ENCODE measurements around the gene RNF217.
"Not testable (repeated sequence)": the region's sequence is repeated elsewhere in the genome, so short reads cannot be mapped to it uniquely, and the experiment has no call there.

The RNF217 gene
- long read RNA-seq: 0 reads

- peaks cover 21% of the 10 kb centered on the region for H3K27me3 ChIP-seq (ENCODE audit: insufficient read depth, poor library complexity, severe bottlenecking)
- no peak for DNase-seq (ENCODE audit: low read depth in 1 of 2, low spot score in 1 of 2)
- TF ChIP-seq GABPA (IDR thresholded peaks at IDR 0.05; ENCODE audit: low read depth) (no peak), SPI1 (IDR thresholded peaks at IDR 0.05; ENCODE audit: borderline replicate concordance, low read depth) (no peak), CTCF (IDR thresholded peaks at IDR 0.05; ENCODE audit: insufficient read depth, low read length) (no peak), REST (IDR thresholded peaks at IDR 0.05; ENCODE audit: insufficient replicate concordance, low read depth) (no peak), POLR2AphosphoS5 (IDR thresholded peaks at IDR 0.05; ENCODE audit: low read depth) (no peak)
- H3K27ac ChIP-seq (replicated peaks): no peak within 1 kb of the TSS
- H3K4me3 ChIP-seq (replicated peaks; ENCODE audit: insufficient read depth, low read length): no peak within 1 kb of the TSS
Measured at GRCh38 chr6:124961777-124962638, at the start of gene RNF217. Gene RNF217 (plus strand): TSS chr6:124962437. CDS start chr6:124962545, 108 bp downstream.

GRCh38 chr6:124913056-124913455 lies 49.2 kb upstream of the RNF217 start:
- DNase-seq (ENCODE audit: low read depth in 1 of 2, low spot score in 1 of 2): no peak
- no peaks in the 10 kb centered on the region for H3K27me3 ChIP-seq (ENCODE audit: insufficient read depth, poor library complexity, severe bottlenecking)
- TF ChIP-seq SPI1 (IDR thresholded peaks at IDR 0.05; ENCODE audit: borderline replicate concordance, low read depth) (no peak), POLR2AphosphoS5 (IDR thresholded peaks at IDR 0.05; ENCODE audit: low read depth) (no peak), CTCF (IDR thresholded peaks at IDR 0.05; ENCODE audit: insufficient read depth, low read length) (no peak), REST (IDR thresholded peaks at IDR 0.05; ENCODE audit: insufficient replicate concordance, low read depth) (no peak), GABPA (IDR thresholded peaks at IDR 0.05; ENCODE audit: low read depth) (no peak)
- no peak overlapping the region for H3K27ac ChIP-seq (replicated peaks)
- no peak overlapping the region for H3K4me3 ChIP-seq (replicated peaks; ENCODE audit: insufficient read depth, low read length)

- Histone ChIP-seq H3K27me3 (ENCODE audit: insufficient read depth, poor library complexity, severe bottlenecking) (no peaks in the 10 kb centered on the region), H3K4me3 (replicated peaks; ENCODE audit: insufficient read depth, low read length) (no peak overlapping the region), H3K27ac (replicated peaks) (no peak overlapping the region)
- DNase-seq (ENCODE audit: low read depth in 1 of 2, low spot score in 1 of 2): no peak
- TF ChIP-seq GABPA (IDR thresholded peaks at IDR 0.05; ENCODE audit: low read depth) (no peak), SPI1 (IDR thresholded peaks at IDR 0.05; ENCODE audit: borderline replicate concordance, low read depth) (no peak), REST (IDR thresholded peaks at IDR 0.05; ENCODE audit: insufficient replicate concordance, low read depth) (no peak), POLR2AphosphoS5 (IDR thresholded peaks at IDR 0.05; ENCODE audit: low read depth) (no peak), CTCF (IDR thresholded peaks at IDR 0.05; ENCODE audit: insufficient read depth, low read length) (no peak)
Measured at GRCh38 chr6:124917769-124918168, 44.5 kb upstream of the RNF217 start.

- not testable (repeated sequence) for H3K4me3 ChIP-seq (replicated peaks; ENCODE audit: insufficient read depth, low read length)
Measured at GRCh38 chr6:124919703-124920102, 42.5 kb upstream of the RNF217 start.

More at GRCh38 chr6:124919703-124920102, 42.5 kb upstream of the RNF217 start:
- not testable (repeated sequence) for DNase-seq (ENCODE audit: low read depth in 1 of 2, low spot score in 1 of 2); H3K27ac ChIP-seq (replicated peaks); H3K27me3 ChIP-seq (ENCODE audit: insufficient read depth, poor library complexity, severe bottlenecking)
